Natural killer cell (primary cell): ENCODE measurements around the gene KAT6B. TPM values are rescaled to one million over a fixed set of nuclear protein-coding genes. Genes with fewer than 3 reads are reported as not detected.
"Not testable (repeated sequence)": the region's sequence is repeated elsewhere in the genome, so short reads cannot be mapped to it uniquely, and the experiment has no call there.

Experiments used
- ATAC-seq, 3 donors: fragments of 150-1000 bp in 2 of 3; fragments of 200-7000 bp in 1 of 3; cut with Tn5 transposase; 1 replicate in 1 of 3; 2 replicates in 2 of 3; pipeline ENCODE4 v1.10.0; 2021; ENCODE audit warnings: mild to moderate bottlenecking in 2 of 3, moderate library complexity in 2 of 3
- DNase-seq, 2 donors: peaks; one replicate each; pipeline versions ENCODE4 v3.0.0 to v3.0.0-alpha.2; 2013 to 2021; ENCODE audit warnings: mixed read lengths in 1 of 2
- H3K27ac ChIP-seq: one replicate; pipeline ENCODE4 v1.5.1; 2013; ENCODE audit warnings: mild to moderate bottlenecking, low read length
- H3K27me3 ChIP-seq: one replicate; pipeline ENCODE4 v1.6.1; 2013; ENCODE audit warnings: low read length; ENCODE audit not compliant: control insufficient read depth, insufficient read depth
- H3K36me3 ChIP-seq: one replicate; pipeline ENCODE4 v1.6.1; 2013; ENCODE audit warnings: low read length; ENCODE audit not compliant: control insufficient read depth, insufficient read depth
- H3K4me1 ChIP-seq: one replicate; pipeline ENCODE4 v1.6.1; 2013; ENCODE audit warnings: low read length; ENCODE audit not compliant: control insufficient read depth, insufficient read depth
- H3K4me3 ChIP-seq: one replicate; pipeline ENCODE4 v1.5.1; 2013; ENCODE audit warnings: low read length
- H3K9me3 ChIP-seq: one replicate; pipeline ENCODE4 v1.6.1; 2013; ENCODE audit warnings: low read length; ENCODE audit not compliant: control insufficient read depth, insufficient read depth
- H3K27ac Mint-ChIP-seq, 2 donors: one replicate each; pipeline ENCODE4 v1.8.0; 2022; ENCODE audit warnings: mild to moderate bottlenecking in 2 of 2, mixed read lengths in 2 of 2, moderate library complexity in 1 of 2
- H3K27me3 Mint-ChIP-seq, 2 donors: one replicate each; pipeline ENCODE4 v1.8.0; 2022; ENCODE audit warnings: low read depth in 2 of 2, mixed read lengths in 2 of 2
- H3K36me3 Mint-ChIP-seq: one replicate; pipeline ENCODE4 v1.8.0; 2022; ENCODE audit warnings: mixed read lengths
- H3K4me1 Mint-ChIP-seq, 2 donors: one replicate each; pipeline ENCODE4 v1.8.0; 2022; ENCODE audit warnings: mixed read lengths in 2 of 2
- H3K4me3 Mint-ChIP-seq: one replicate; pipeline ENCODE4 v1.8.0; 2022; ENCODE audit warnings: mild to moderate bottlenecking, moderate library complexity, mixed read lengths
- H3K9me3 Mint-ChIP-seq, 2 donors: one replicate each; pipeline ENCODE4 v1.8.0; 2022; ENCODE audit warnings: mixed read lengths in 2 of 2
- CTCF ChIP-seq: fragments of 200-600 bp; IDR thresholded peaks from one replicate; pipeline ENCODE4 v1.8.0; 2022; ENCODE audit warnings: antibody characterized with exemption
- WGBS: methylation state at CpG from one replicate; pipeline ENCODE4 v1.1.7; 2013; ENCODE audit warnings: missing lambda C conversion rate; ENCODE audit not compliant: insufficient coverage; 5-methylcytosine and 5-hydroxymethylcytosine counted together
- intact Hi-C: fragments of 100-400 bp; cut with micrococcal nuclease; formaldehyde crosslinking; loops from one replicate; pipeline ENCODE4 v1.14.2; 2022
- total RNA-seq, 4 donors: library from RNA; stranded (reverse); fragments of 120-200 nt in 1 of 4; gene quantifications; one replicate each; pipeline versions ENCODE4 v1.2.3 to v1.2.4, GENCODE V29; 2013 to 2022

KAT6B gene
- total RNA-seq, 3 donors from 2014 or later (not counting 1 experiment from before 2014, with no cell fraction given): 117 to 133 (median 121) TPM

- intact Hi-C loops: no loop called here
Observed at GRCh38 chr10:75050149-75050919, 223.9 kb downstream of the KAT6B start.

GRCh38 chr10:75051308-75051707, 224.9 kb downstream of the KAT6B start:
- no peak for TF ChIP-seq CTCF
- Mint-ChIP-seq H3K36me3 (no peaks in the 10 kb centered on the region), H3K27me3 (no peaks in the 10 kb centered on the region), H3K4me3 (no peak overlapping the region), H3K9me3 (no peaks in the 10 kb centered on the region), H3K27ac (no peak overlapping the region), H3K4me1 (no peaks in the 10 kb centered on the region)
- 90% methylated on average over 5 of the region's 5 CpGs for WGBS
- no peaks in the 10 kb centered on the region for H3K36me3 ChIP-seq
- H3K27ac ChIP-seq: no peak overlapping the region
- DNase-seq (no peak), ATAC-seq (no peak)
- no peaks in the 10 kb centered on the region for H3K4me1 ChIP-seq
- H3K4me3 ChIP-seq: no peak overlapping the region
- intact Hi-C loops: no loop called here
- no peaks in the 10 kb centered on the region for H3K9me3 ChIP-seq
- H3K27me3 ChIP-seq: no peaks in the 10 kb centered on the region

More at GRCh38 chr10:75050149-75050919, 223.9 kb downstream of the KAT6B start:
- DNase-seq (no peak), ATAC-seq (no peak)
- Mint-ChIP-seq H3K4me1 (no peaks in the 10 kb centered on the region), H3K36me3 (no peaks in the 10 kb centered on the region), H3K27me3 (no peaks in the 10 kb centered on the region), H3K9me3 (no peaks in the 10 kb centered on the region), H3K4me3 (no peak overlapping the region), H3K27ac (no peak overlapping the region)
- Histone ChIP-seq H3K27me3 (no peaks in the 10 kb centered on the region), H3K4me1 (no peaks in the 10 kb centered on the region), H3K9me3 (no peaks in the 10 kb centered on the region), H3K36me3 (no peaks in the 10 kb centered on the region), H3K4me3 (no peak overlapping the region), H3K27ac (no peak overlapping the region)
- WGBS: 96% methylated on average over 14 of the region's 14 CpGs
- TF ChIP-seq CTCF: no peak

GRCh38 chr10:75055896-75056406, 229.6 kb downstream of the KAT6B start:
- H3K4me1 ChIP-seq, H3K27ac ChIP-seq, H3K4me3 ChIP-seq, H3K36me3 ChIP-seq, H3K4me1 Mint-ChIP-seq, H3K4me3 Mint-ChIP-seq, H3K36me3 Mint-ChIP-seq, intact Hi-C loops, H3K9me3 Mint-ChIP-seq, H3K9me3 ChIP-seq, DNase-seq, H3K27ac Mint-ChIP-seq, H3K27me3 Mint-ChIP-seq, H3K27me3 ChIP-seq, ATAC-seq: not testable (repeated sequence)
- WGBS: 86% methylated on average over 2 of the region's 2 CpGs

DNA sequence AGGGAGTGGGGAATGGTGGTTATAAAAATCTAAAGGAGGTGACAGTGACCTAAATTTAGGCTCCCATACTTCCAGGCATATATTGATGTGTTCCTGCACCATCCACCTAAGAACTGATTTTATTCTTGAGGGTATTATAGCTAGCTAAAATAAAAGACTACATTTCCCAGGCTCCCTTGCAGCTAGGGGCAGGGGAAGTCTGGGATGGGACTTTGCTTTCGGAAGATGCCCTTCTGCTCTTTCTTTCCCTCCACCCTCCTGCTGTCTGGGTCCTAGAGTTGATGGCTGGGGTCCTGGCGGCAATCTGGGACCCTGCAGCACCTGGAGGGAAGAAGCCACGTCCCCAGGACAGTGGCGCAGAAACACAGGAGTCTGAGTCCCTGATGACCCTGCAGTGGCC, 231.3 kb downstream of the KAT6B start:
- H3K4me3 Mint-ChIP-seq: no peak overlapping the region
- H3K27ac Mint-ChIP-seq: no peak overlapping the region
- Histone ChIP-seq H3K4me1 (no peaks in the 10 kb centered on the region), H3K27ac (no peak overlapping the region), H3K4me3 (no peak overlapping the region), H3K9me3 (no peaks in the 10 kb centered on the region), H3K36me3 (no peaks in the 10 kb centered on the region), H3K27me3 (no peaks in the 10 kb centered on the region)
- H3K27me3 Mint-ChIP-seq: no peaks in the 10 kb centered on the region
- no peaks in the 10 kb centered on the region for H3K36me3 Mint-ChIP-seq
- 96% methylated on average over 2 of the region's 4 CpGs for WGBS
- no peak for TF ChIP-seq CTCF
- H3K9me3 Mint-ChIP-seq: no peaks in the 10 kb centered on the region
- H3K4me1 Mint-ChIP-seq: peaks cover 0 to 11% of the 10 kb centered on the region in 2 donors
- ATAC-seq (no peak), DNase-seq (no peak)
- intact Hi-C loops: no loop called here
